Measurements from ENCODE around the gene BRD4.
"Not testable (repeated sequence)": the region's sequence is repeated elsewhere in the genome, so short reads cannot be mapped to it uniquely, and the experiment has no call there.

BRD4 gene

GRCh38 chr19:15332311-15332996, at the start of gene BRD4:
Gene BRD4, minus strand, starts transcription at chr19:15332539. Its CDS starts 59,440 bp downstream, at chr19:15273099.
- peak; percentile 14 for DNase-seq

GRCh38 chr19:15381864-15382263, 49.5 kb upstream of the BRD4 start:
- no peak for DNase-seq

DNA sequence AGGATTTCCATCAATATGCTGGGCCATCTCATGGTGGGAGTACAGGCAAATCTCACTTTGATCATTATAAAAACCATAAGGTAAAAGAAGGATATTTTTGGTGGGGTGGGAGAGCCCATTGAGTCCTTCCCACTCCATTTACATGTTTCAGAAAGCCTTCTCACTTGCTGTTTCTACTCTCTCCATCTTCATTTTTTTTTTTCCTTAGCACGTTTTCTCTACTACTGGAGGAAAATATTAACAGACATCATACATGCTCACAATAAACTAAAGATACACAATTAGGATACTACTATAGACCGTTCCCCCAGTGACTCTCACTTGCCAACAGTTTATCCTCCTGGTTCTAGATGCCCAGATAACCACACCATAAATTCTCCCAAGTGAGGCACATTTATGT, 49.1 kb upstream of the BRD4 start:
- DNase-seq, result no peak

GRCh38 chr19:15379999-15380647, 47.8 kb upstream of the BRD4 start:
- DNase-seq, result peak; percentile 53

GRCh38 chr19:15379083-15379998, 47.0 kb upstream of the BRD4 start, which contains the start of gene AKAP8:
Gene AKAP8, minus strand, starts transcription at chr19:15379787. Its CDS starts 56 bp downstream, at chr19:15379731.
- peak; percentile 98 for DNase-seq

DNA sequence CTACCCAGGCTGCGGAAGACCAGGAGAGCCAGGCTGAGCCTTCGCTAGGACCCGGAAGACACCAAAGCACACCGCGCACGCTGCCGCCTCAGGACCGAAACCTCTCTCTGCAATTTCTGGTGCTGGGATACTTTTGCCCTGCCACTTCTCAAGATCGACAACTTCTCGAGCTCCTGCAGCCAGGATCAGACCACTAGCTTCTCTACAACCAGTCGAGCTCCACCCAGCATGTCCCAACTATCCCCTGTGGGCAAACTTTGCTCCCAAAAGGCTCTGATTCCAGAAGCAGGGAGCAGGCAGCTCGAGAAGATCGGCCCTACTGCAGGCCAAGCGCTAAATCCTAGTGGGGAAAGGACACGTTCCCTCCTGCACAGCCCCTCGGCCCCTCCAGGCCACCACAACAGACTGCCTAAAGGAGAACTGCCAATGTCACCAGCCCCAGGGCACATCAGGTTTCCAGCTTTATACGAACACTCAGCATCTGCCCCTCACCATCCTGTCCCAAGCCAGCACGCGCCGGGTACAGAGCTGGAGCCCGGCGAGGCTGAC, 46.3 kb upstream of the BRD4 start:
- DNase-seq, result peak; percentile 14

DNA sequence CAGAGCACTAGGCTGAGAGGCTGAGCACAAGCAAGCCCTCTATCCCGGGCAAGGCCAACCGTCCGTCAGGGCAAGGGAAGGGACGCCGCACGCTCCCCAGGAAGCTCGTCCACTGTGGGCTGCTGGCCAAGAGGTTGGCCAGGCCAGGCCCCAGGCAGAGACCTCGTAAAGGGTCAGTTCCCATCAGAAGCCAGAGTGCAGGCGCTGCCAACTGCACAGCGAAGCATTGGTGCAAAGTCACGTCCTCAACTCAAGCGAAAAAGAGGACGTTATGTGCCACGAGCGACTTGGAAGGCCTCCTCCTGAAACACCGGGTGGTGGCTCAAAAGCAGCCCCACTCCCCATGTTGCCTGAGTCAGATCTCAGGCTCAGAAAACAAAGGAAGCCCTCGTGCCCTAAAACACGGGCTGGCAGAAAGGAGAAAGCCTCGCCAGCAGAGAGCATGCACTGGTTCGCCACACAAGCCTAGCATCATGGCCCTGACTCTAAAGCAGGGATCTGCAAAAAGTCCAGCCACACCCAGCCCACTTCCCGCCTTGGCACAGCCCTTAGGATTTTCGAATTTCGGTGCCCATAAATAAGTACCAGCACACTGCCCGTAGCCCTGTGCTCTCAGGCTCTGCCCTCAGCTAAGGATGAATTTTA, 42.6 kb upstream of the BRD4 start:
- no peak for DNase-seq

DNA sequence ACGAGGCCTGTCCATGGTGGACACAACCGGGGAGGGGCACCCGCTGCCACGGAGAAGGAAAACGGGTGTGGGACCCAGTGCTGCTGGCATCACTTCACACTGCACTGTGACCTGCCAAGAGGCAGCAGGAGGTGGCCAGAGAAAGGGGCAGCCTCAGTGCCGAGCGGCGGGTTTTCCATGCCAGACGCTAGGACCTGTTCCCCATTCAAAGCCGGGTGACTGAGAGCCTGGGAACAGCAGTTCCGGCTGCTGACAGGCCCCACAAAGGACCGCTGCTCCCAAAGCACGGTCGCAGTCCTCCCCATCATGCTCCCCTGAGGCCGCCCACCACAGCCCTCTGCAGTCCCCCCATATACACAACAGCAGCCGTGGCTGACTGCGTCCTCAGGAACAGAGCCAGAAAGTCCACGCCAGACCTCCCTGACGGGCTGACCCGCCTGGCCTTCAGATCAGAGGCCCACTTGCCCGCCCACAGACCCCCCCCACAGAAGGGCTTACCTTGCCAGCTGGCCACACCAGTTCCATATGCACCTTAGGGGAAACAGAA, 41.8 kb upstream of the BRD4 start:
- no peak for DNase-seq

GRCh38 chr19:15373644-15374043, 41.3 kb upstream of the BRD4 start:
- no peak for DNase-seq

DNA sequence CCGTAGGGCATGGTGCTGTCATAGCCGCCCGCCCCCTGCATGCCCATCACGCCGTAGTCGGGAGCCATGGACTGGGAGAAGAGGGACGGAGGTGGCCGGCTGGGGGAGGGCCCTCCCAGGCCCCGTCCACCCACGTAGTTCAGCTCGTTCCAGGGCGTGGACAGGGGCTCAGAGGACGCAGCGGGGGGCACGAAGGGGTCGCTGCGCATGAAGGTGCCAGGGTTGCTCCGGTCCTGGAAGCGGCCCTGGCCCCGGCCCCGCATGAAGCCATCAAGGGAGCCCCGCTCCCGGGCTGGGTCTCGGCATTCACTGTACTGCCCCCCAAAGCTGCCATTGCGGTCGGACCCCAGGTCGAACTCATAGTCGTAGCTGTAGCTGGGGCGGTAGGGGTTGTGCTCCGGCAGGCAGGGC, 40.6 kb upstream of the BRD4 start:
- DNase-seq, result no peak

DNA sequence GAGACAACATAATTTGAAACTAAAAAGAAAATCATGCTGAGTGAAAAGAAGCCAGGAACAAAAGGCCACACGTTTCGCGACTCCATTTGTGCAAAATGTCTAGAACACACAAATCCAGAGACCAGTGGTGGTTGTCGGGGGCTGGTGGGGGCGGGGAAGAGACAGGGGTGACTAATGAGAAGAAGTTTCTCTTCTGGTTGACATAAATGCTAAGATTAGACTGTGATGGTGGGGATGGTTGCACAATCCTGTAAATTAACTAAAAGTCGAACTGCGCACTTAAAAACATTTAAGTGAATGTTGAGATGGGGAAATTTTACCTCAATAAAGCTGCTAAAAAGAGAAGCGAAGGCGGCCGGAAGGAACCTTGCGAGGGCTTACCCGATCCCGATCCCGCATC, 40.1 kb upstream of the BRD4 start:
- DNase-seq, result no peak

GRCh38 chr19:15371786-15372380, 39.5 kb upstream of the BRD4 start:
- no peak for DNase-seq

GRCh38 chr19:15371119-15371518, 38.8 kb upstream of the BRD4 start:
- DNase-seq, result no peak

DNA sequence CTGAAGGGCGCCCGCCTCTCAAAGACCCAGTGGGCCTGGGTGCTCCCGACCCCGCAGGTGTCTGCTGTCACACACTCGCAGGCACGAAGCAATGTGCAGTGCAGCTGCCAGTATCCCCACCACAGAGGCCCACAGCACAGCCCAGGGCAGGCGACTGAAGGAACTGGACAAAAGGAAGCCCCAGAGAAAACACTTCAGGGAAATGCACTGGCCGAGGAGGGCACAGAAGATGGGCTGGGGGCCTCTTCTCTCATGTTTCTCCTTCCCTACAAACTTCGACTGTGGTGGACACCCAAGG, 37.2 kb upstream of the BRD4 start:
- DNase-seq, result no peak

DNA sequence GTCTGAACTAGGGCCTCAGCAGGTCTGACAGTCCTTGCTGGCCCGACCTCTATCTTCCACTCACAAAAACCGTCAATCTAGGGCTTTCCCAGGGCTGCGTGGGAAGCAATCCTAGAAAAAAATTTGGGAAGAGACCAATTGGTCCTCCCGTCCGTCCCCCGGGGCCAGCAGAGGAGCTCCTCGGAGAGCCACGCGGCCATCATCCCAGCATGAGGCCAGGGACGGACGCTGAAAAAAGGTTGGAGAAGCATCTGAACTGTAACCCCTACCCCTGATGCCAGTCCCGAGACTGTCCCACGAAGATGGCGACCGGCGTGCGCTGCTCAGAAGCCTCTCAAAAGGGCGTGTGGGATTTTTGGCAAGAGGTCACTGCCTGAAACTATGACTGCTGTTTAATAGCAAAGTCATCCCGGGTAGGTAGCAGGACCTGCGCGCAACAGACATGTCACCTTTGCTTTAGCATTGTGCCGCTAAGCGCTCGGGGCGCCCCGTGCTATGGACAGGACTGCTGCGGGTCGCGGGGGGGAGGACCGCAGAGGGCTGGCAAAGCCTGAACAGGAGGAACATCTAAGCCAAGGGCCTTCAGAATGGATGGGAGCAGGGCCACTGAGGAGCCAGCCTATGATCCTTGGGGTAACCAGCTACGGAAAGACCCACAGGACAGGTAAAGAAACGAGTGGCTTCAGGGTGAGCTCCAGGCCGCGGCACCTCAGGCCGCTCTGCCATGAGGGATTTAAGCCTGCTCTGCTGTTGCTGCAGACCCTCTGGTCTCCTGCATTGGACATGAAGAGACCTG, 36.7 kb upstream of the BRD4 start:
- no peak for DNase-seq

- DNase-seq, result no peak
Measured at GRCh38 chr19:15368051-15368632, 35.8 kb upstream of the BRD4 start.

DNA sequence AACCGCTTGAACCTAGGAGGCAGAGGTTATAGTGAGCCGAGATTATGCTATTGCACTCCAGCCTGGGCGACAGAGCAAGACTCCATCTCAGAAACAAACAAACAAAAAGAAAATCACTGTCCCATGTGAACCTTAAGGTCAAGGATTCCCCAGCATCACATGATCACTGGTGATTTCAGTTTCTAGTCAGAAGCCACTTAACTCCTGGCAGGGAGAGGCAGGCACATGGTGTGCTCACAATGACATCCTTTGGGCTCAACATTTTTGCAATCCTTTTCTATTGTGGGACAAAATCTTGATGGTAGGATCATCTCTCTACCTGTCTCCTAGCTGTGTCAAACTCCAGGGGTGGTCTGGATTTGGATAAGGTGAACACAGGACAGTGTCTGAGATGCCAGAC, 35.1 kb upstream of the BRD4 start:
- no peak for DNase-seq

DNA sequence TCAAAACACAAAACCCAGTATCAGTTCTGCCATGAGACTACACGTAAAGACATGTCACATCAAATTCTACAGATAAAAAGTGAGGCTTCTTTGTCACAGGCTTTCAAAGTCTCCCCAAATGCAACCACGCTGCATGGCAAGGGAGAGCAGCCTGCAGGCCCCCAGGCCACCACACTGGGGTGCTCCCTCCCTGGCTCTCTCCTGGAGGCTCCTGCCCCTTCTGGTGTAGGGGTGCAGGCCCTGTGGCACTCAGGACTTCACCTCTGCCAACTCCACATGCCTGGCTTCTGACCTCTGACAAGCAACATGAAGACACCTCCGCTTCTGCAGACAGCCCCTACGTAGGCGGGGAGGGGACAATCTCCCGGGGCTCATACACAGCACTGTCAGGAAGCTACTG, 32.9 kb upstream of the BRD4 start:
- DNase-seq, result no peak

- not testable (repeated sequence) for DNase-seq
Measured at GRCh38 chr19:15363791-15364190, 31.5 kb upstream of the BRD4 start.

DNA sequence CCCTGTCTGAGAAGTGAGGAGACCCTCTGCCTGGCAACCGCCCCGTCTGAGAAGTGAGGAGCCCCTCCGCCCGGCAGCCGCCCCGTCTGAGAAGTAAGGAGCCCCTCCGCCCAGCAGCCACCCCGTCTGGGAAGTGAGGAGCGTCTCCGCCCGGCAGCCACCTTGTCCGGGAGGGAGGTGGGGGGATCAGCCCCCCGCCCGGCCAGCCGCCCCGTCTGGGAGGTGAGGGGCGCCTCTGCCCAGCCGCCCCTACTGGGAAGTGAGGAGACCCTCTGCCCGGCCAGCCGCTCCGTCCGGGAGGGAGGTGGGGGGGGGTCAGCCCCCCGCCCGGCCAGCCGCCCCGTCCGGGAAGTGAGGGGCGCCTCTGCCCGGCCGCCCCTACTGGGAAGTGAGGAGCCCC, 30.7 kb upstream of the BRD4 start:
- DNase-seq, result not testable (repeated sequence)

DNA sequence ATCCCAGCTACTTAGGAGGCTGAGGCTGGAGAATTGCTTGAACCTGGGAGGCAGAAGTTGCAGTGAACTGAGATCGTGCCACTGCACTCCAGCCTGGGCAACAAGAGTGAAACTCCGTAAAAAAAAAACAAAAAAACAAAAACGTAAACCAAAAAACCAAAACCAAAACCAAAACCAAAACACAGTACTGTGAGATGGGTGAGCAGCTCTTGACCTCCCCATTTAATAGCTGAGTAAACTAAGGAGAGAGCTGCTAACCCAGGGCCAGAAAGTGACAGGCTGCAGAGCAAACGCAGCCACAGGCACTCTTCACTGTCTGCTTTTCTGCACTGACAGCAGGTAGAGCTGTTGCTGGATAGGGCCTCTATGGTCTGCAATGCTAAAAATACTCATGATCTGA, 27.7 kb upstream of the BRD4 start:
- not testable (repeated sequence) for DNase-seq

Data from NCI-H1694 (cell line).